Retinal pigment epithelial cell (primary cell): Measurements from ENCODE around the gene GPC5.
"Not testable (repeated sequence)": the region's sequence is repeated elsewhere in the genome, so short reads cannot be mapped to it uniquely, and the experiment has no call there.

ENCODE experiments used
- DNase-seq: peaks from one replicate; pipeline ENCODE4 v3.0.0-alpha.2; 2010; ENCODE audit warnings: low read depth
- H3K4me3 ChIP-seq: 2 replicates; pipeline ENCODE4 v1.5.1; 2011; ENCODE audit warnings: mild to moderate bottlenecking, low read length, control low read depth, moderate library complexity
- CTCF ChIP-seq: conservative IDR thresholded peaks from 2 replicates; pipeline ENCODE4 v1.5.1; 2011; ENCODE audit warnings: low read depth, low read length, control low read depth, inconsistent platforms

Gene GPC5

GRCh38 chr13:92694047-92694446, 1295.6 kb downstream of the GPC5 start:
- no peak overlapping the region for H3K4me3 ChIP-seq
- no peak for DNase-seq
- no peak for TF ChIP-seq CTCF

GRCh38 chr13:92695827-92696226, 1297.4 kb downstream of the GPC5 start:
- H3K4me3 ChIP-seq, DNase-seq: not testable (repeated sequence)

GRCh38 chr13:92716749-92717148, 1318.3 kb downstream of the GPC5 start:
- peak; percentile 40 for TF ChIP-seq CTCF
- DNase-seq, result no peak
- no peak overlapping the region for H3K4me3 ChIP-seq

GRCh38 chr13:92717857-92718256, 1319.4 kb downstream of the GPC5 start:
- DNase-seq, result no peak
- H3K4me3 ChIP-seq, result no peak overlapping the region
- no peak for TF ChIP-seq CTCF

- no peak overlapping the region for H3K4me3 ChIP-seq
- DNase-seq, result no peak
- no peak for TF ChIP-seq CTCF
Observed at GRCh38 chr13:92719868-92720267, 1321.4 kb downstream of the GPC5 start.

- H3K4me3 ChIP-seq, result no peak overlapping the region
- DNase-seq, result no peak
- no peak for TF ChIP-seq CTCF
Observed at GRCh38 chr13:92721620-92722019, 1323.2 kb downstream of the GPC5 start.

DNA sequence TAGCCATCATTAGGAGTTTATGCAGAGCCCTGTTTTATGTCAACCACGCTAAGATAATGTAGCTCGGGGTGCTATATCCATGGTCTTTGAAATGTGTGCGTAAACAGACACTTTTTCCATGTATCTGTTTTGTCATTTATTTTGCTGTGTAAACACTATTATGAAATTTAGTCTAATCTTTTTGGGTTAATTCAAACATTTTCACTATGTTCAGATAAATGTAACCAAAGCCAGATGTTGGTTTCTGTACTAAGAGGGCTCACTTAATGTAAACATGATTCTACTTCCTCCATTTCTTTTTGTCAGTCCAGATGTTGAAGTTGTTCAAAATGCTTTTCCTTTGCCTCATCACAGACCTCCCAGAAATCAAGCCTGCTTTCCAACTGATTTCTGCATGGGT, 1328.7 kb downstream of the GPC5 start:
- no peak for TF ChIP-seq CTCF
- H3K4me3 ChIP-seq, result no peak overlapping the region
- DNase-seq, result no peak

DNA sequence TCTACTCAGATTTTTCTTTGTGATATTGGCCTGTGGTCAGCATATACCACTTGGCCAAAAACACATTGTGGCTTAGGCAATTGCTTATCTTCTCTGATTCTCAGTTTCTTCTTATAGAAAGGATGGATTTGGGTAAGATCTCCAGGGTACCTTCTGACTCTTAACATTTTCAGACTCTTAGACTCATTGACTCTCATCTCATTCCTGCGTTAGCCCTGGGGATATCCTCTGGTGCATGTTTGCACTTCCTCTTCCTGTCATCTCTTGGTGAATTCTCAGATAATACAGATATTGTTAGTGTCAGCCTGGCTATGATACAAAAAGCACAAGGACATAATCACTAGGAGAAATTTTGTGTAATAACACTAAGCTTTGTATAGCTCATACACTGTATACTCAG, 1335.6 kb downstream of the GPC5 start:
- H3K4me3 ChIP-seq, result no peak overlapping the region
- TF ChIP-seq CTCF, result no peak
- DNase-seq, result no peak
